Smooth muscle cell (in vitro differentiated cells): ENCODE measurements around the gene POLE2. TPM values are rescaled to one million over a fixed set of nuclear protein-coding genes. Genes with fewer than 3 reads are reported as not detected.
"Not testable (repeated sequence)": the region's sequence is repeated elsewhere in the genome, so short reads cannot be mapped to it uniquely, and the experiment has no call there.

Source experiments
- DNase-seq: peaks from one replicate; lab custom pipeline; 2025; ENCODE audit not compliant: unreplicated experiment; lab: John Stamatoyannopoulos, UW
- H2AFZ ChIP-seq: fragments of 200-600 bp; sonication (generic); 2 replicates; pipeline ENCODE4 v1.6.0; 2016; ENCODE audit warnings: antibody characterized with exemption, low read depth, mild to moderate bottlenecking
- H3F3A ChIP-seq: fragments of 200-600 bp; sonication (generic); 2 replicates; pipeline ENCODE4 v1.6.0; 2017; ENCODE audit warnings: antibody characterized with exemption, low read depth
- H3K27ac ChIP-seq: fragments of 200-600 bp; sonication (generic); 2 replicates; pipeline ENCODE4 v1.5.1; 2016; ENCODE audit warnings: low read depth, mild to moderate bottlenecking
- H3K27me3 ChIP-seq: fragments of 200-600 bp; sonication (generic); 2 replicates; pipeline ENCODE4 v1.6.1; 2016; ENCODE audit warnings: low read depth, mild to moderate bottlenecking
- H3K36me3 ChIP-seq: fragments of 200-600 bp; sonication (generic); 2 replicates; pipeline ENCODE4 v1.5.1; 2016; ENCODE audit warnings: low read depth
- H3K4me1 ChIP-seq: fragments of 200-600 bp; sonication (generic); 2 replicates; pipeline ENCODE4 v1.5.1; 2016; ENCODE audit warnings: low read depth
- H3K4me2 ChIP-seq: fragments of 200-600 bp; sonication (generic); 2 replicates; pipeline ENCODE4 v1.6.0; 2016; ENCODE audit warnings: mild to moderate bottlenecking
- H3K4me3 ChIP-seq: fragments of 200-600 bp; sonication (generic); 2 replicates; pipeline ENCODE4 v1.5.1; 2016; ENCODE audit warnings: mild to moderate bottlenecking
- H3K79me2 ChIP-seq: fragments of 200-600 bp; sonication (generic); 2 replicates; pipeline ENCODE4 v1.6.0; 2016; ENCODE audit warnings: low read depth, mild to moderate bottlenecking
- H3K9ac ChIP-seq: fragments of 200-600 bp; sonication (generic); 2 replicates; pipeline ENCODE4 v1.6.0; 2016; ENCODE audit warnings: low read depth
- H3K9me3 ChIP-seq: fragments of 200-600 bp; sonication (generic); replicated peaks from 2 replicates; pipeline ENCODE4 v1.5.1; 2016; ENCODE audit warnings: low read depth
- H4K20me1 ChIP-seq: fragments of 200-600 bp; sonication (generic); 2 replicates; pipeline ENCODE4 v1.6.0; 2016; ENCODE audit warnings: low read depth
- WGBS: methylation state at CpG from one replicate; pipeline ENCODE4 v1.1.7; 2016; ENCODE audit warnings: low lambda C conversion rate; 5-methylcytosine and 5-hydroxymethylcytosine counted together
- polyA plus RNA-seq: library from polyadenylated mRNA; unstranded; fragments of >200 nt; fragmentation: Nextera tagmentation; extraction: Ambion mirVana; gene quantifications from 2 replicates; pipeline ENCODE4 v1.2.1, GENCODE V29; 2016
- total RNA-seq: library from RNA; depleted of rRNA; stranded (reverse); fragments of >200 nt; gene quantifications from 2 replicates; pipeline ENCODE4 v1.2.3, GENCODE V29; 2014
- TF ChIP-seq, protein P1 (sequence below): fragments of 200-600 bp; sonication (generic); IDR thresholded peaks from 2 replicates; pipeline ENCODE4 v1.5.1; 2017; ENCODE audit warnings: borderline replicate concordance, mild to moderate bottlenecking, antibody characterized with exemption; ENCODE audit not compliant: insufficient read depth, poor library complexity, severe bottlenecking

Gene POLE2, protein sequence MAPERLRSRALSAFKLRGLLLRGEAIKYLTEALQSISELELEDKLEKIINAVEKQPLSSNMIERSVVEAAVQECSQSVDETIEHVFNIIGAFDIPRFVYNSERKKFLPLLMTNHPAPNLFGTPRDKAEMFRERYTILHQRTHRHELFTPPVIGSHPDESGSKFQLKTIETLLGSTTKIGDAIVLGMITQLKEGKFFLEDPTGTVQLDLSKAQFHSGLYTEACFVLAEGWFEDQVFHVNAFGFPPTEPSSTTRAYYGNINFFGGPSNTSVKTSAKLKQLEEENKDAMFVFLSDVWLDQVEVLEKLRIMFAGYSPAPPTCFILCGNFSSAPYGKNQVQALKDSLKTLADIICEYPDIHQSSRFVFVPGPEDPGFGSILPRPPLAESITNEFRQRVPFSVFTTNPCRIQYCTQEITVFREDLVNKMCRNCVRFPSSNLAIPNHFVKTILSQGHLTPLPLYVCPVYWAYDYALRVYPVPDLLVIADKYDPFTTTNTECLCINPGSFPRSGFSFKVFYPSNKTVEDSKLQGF
- total RNA-seq (4.1 and 9.6 TPM in 2 replicates), polyA plus RNA-seq (3.7 and 7.5 TPM in 2 replicates)

DNA sequence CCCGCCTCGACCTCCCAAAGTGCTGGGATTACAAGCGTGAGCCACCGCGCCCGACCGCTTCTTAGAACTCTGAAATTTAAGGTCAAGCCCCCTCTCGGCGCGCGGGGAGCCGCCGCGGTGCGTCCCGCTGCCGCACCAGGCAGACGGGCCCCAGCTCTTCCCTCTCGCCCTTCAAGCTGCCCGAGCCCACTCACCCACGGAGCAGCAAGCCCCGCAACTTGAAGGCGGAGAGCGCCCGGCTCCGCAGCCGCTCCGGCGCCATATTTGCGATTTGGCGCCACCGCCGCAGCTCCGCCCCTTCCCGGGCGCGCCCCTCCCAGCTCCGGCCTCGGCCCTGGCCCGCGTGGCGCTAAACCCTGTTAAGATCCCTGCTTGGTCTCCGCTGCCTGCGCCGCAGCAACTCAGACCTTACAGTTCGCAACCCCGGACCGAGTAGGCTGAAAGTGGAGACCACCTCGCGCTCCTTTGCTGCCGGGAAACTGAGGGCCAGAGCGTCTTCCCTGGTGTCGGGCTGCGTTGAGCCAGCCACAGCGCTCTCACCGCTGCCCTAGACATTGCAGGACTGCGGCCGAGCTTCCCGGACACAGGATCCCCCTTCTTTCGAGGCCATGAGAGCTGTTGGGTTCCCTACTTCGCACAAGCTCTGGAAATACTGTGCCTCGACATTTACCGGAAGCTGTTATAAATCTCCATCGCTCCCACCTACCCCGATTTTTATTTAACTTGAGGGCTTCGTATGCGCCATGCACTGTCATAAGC, at the start of gene POLE2:
Gene POLE2, minus strand, starts transcription at position 273 of the 759 bp plus-strand sequence. Its CDS starts 11 bp downstream, at position 262.
- DNase-seq = peak; percentile 24
- no peaks in the 10 kb centered on the region for H3K79me2 ChIP-seq

DNA sequence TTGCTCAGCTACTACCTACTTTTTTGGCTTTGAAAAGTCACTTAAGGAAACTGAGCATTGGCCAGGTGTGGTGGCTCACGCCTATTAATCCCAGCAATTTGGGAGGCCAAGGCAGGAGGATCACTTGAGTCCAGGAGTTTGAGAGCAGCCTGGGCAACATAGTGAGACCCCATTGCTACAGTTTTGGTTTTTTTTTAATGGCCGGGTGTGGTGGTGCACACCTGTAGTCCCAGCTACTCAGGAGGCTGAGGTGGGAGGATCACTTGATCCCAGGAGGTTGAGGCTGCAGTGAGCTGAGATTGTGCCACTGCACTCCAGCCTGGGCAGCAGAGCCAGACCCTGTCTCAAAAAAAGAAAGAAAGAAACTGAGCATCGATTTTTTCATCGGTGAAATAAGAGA, 47.7 kb upstream of the POLE2 start:
- not testable (repeated sequence) for H3K4me1 ChIP-seq, H3K27ac ChIP-seq, H3K9me3 ChIP-seq, H3F3A ChIP-seq, H3K36me3 ChIP-seq, H4K20me1 ChIP-seq, H3K27me3 ChIP-seq, H2AFZ ChIP-seq, H3K4me2 ChIP-seq, DNase-seq, H3K4me3 ChIP-seq, H3K79me2 ChIP-seq, H3K9ac ChIP-seq
- 85% methylated on average over 4 of the region's 4 CpGs for WGBS

More for the DNA sequence above, at the start of gene POLE2:
- Histone ChIP-seq H3K36me3 (no peaks in the 10 kb centered on the region), H3F3A (peaks cover 7% of the 10 kb centered on the region), H3K4me3 (peak within 1 kb of the TSS; percentile 83), H3K4me2 (peak within 1 kb of the TSS; percentile 88), H4K20me1 (no peaks in the 10 kb centered on the region), H3K27ac (peak within 1 kb of the TSS; percentile 7), H2AFZ (peak within 1 kb of the TSS; percentile 100), H3K4me1 (peaks cover 10% of the 10 kb centered on the region), H3K27me3 (no peaks in the 10 kb centered on the region), H3K9me3 (no peaks in the 10 kb centered on the region), H3K9ac (peak within 1 kb of the TSS; percentile 67)
- 6% methylated on average over 66 of the region's 67 CpGs for WGBS
- TF ChIP-seq, protein P1, sequence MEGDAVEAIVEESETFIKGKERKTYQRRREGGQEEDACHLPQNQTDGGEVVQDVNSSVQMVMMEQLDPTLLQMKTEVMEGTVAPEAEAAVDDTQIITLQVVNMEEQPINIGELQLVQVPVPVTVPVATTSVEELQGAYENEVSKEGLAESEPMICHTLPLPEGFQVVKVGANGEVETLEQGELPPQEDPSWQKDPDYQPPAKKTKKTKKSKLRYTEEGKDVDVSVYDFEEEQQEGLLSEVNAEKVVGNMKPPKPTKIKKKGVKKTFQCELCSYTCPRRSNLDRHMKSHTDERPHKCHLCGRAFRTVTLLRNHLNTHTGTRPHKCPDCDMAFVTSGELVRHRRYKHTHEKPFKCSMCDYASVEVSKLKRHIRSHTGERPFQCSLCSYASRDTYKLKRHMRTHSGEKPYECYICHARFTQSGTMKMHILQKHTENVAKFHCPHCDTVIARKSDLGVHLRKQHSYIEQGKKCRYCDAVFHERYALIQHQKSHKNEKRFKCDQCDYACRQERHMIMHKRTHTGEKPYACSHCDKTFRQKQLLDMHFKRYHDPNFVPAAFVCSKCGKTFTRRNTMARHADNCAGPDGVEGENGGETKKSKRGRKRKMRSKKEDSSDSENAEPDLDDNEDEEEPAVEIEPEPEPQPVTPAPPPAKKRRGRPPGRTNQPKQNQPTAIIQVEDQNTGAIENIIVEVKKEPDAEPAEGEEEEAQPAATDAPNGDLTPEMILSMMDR = no peak

DNA sequence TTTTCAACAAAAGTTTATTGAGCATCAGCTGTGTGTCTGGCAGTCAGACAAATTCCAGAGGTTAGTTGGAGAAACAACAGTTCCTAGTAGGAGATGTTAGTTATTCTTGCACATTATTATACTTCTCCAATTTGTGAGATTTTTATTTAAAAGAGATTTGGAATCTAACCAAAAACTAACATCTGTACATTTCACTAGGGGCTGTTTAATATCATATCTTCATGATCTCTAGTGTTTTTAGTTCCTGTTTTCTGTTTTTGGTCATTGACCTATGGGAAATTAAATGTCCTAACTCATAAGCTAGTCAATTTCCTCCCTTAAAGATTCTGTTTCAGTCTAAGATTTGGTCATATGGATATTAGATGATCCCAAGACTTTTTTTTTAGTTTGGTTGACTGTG, 45.8 kb upstream of the POLE2 start:
- Histone ChIP-seq H3K27me3 (no peaks in the 10 kb centered on the region), H3K27ac (no peak overlapping the region), H3K9me3 (no peaks in the 10 kb centered on the region), H3K4me2 (no peak overlapping the region), H4K20me1 (no peaks in the 10 kb centered on the region), H3K9ac (no peak overlapping the region), H3K4me3 (no peak overlapping the region), H3K36me3 (peaks cover 6% of the 10 kb centered on the region), H3K79me2 (no peaks in the 10 kb centered on the region), H3K4me1 (no peaks in the 10 kb centered on the region), H2AFZ (no peak overlapping the region), H3F3A (no peaks in the 10 kb centered on the region)
- DNase-seq = no peak
- TF ChIP-seq, protein P1 = no peak

DNA sequence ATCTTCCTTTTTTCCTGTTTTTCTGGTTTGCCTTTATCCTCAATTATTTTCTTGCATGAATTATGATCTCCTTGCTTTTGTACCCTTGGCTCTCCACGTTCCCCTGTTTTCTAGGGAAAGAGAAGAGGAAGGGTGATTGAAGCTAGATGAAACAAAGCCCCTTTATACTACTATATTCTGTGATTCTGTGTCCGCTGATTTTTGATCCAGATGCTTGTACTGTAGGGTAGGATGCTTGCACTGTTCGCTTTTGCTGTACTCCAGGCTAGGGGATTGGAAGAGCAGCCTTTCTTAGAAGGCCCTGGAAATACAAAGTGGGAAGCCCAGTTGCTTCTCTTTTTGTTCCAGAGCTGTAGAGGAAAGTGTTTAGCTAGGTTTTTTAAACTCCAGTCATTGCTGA, 44.9 kb upstream of the POLE2 start:
- H3K9ac ChIP-seq = no peak overlapping the region
- WGBS = 92% methylated on average over 3 of the region's 3 CpGs
- no peak overlapping the region for H3K4me3 ChIP-seq
- no peaks in the 10 kb centered on the region for H3K4me1 ChIP-seq
- H3F3A ChIP-seq = no peaks in the 10 kb centered on the region
- H3K27ac ChIP-seq = no peak overlapping the region
- H4K20me1 ChIP-seq = no peaks in the 10 kb centered on the region
- DNase-seq = no peak
- no peaks in the 10 kb centered on the region for H3K79me2 ChIP-seq
- peaks cover 6% of the 10 kb centered on the region for H3K36me3 ChIP-seq
- H3K9me3 ChIP-seq = no peaks in the 10 kb centered on the region
- H2AFZ ChIP-seq = no peak overlapping the region
- no peaks in the 10 kb centered on the region for H3K27me3 ChIP-seq
- TF ChIP-seq, protein P1 = no peak
- no peak overlapping the region for H3K4me2 ChIP-seq
